DMS53 (cell line): ENCODE measurements around the gene PLEKHO1.
"Not testable (repeated sequence)": the region's sequence is repeated elsewhere in the genome, so short reads cannot be mapped to it uniquely, and the experiment has no call there.

ENCODE experiments used
- DNase-seq: peaks from one replicate; lab custom pipeline; 2025; lab: John Stamatoyannopoulos, UW

PLEKHO1 gene

GRCh38 chr1:150173141-150173585, 23.4 kb downstream of the PLEKHO1 start:
- DNase-seq, result no peak

DNA sequence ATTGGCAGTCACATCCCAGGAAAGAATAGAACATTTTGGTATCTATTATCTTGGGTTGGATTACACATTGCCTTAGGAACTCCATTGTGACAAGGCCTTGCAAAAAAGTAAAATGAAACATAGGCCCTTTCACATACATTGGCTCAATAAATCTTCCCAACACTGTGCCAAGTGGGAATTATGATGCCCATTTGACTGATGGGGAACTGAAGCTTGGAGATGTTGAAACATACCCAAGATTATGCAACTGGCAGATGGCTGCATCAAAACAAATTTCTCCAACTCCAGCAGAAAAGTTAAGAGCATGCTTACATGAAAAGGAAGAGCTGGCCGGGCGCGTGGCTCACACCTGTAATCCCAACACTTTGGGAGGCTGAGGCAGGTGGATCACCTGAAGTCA, 26.9 kb downstream of the PLEKHO1 start:
- no peak for DNase-seq

- DNase-seq, result no peak
Measured at GRCh38 chr1:150178548-150178947, 28.8 kb downstream of the PLEKHO1 start.

GRCh38 chr1:150179867-150180266, 30.2 kb downstream of the PLEKHO1 start:
- DNase-seq, result no peak

GRCh38 chr1:150180474-150180873, 30.8 kb downstream of the PLEKHO1 start:
- DNase-seq, result no peak

DNA sequence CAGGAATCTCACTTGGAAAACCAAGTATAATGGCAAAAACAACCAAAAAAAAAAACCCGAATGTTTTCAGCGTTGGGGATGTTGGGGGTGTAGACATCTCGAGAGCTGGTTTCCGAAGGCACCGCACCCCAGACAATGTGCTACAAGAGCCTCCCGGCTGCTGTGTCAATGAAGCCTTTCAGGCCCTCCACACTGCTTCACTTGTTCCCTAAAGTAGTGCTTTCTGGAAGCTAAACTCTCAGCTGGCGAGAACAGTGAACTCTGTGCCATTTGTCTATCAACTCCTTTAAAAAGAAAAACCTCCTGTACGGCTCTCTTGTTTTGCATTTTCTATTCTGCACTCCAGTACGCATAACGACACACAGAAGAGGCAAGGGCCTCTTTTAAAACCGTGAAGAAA, 32.5 kb downstream of the PLEKHO1 start:
- no peak for DNase-seq

GRCh38 chr1:150183061-150183460, 33.3 kb downstream of the PLEKHO1 start:
- no peak for DNase-seq

DNA sequence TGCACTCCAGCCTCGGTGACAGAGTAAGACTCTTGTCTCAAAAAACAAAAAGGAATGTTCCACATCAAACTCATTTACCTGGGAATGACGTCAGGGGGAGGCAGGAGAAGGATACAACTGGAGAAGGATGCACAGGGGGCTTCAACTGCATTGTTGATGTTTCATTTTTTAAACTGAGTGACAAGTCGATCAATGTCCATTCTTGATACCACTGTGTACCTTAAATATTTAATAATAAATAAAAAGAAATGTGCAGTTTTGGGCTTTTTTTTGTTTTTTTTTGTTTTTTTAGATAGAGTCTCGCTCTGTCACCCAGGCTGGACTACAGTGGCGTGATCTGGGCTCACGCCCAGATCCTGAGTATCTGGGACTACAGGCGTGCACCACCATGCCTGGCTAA, 35.8 kb downstream of the PLEKHO1 start:
- DNase-seq, result no peak

DNA sequence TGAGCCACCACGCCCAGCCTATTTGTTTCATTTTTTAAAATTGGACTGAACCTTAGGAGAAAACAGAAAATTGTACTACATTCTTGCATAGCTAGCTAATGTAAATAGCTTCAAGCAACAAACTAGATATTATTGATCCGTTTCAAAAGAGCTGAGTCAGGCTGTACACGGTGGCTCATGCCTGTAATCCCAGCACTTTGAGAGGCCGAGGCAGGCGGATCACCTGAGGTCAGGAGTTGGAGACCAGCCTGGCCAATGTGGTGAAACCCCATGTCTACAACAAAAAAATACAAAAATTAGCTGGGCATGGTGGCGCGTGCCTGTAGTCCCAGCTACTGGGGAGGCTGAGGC, 36.7 kb downstream of the PLEKHO1 start:
- DNase-seq, result not testable (repeated sequence)

DNA sequence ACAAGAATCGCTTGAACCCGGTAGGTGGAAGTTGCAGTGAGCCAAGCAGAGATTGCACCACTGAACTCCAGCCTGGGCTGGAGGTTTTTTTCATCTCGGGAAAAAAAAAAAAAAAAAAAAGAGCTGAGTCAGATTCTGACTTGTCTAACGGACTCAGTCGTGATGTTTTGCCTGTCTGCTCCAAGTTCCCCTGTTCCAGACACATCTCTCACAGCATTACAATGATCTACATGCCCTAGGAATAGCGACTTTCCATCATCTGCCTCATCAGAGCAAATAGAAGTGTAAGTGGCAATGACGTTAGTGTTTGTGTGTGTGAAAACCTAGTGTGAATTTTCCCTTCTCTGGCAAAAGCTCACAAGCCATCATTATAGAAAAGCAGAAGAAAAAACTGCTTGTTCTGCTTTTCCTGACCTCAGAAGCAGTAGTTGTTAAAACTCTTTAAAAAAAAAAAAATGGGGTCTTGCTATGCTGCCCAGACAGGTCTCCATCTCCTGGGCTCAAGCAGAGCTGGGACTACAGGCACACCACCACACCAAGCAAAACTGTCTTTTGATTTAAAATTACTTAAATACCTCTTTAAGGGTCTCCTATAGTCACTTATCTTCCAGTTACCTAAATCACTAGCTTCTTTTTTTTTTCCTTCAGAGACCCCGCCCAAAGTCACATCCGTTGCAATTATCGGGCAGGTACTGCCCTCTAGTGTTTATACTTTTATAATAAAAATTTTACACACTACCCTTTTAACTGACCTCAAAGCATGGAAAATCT, 37.3 kb downstream of the PLEKHO1 start:
- peak; percentile 79 for DNase-seq

DNA sequence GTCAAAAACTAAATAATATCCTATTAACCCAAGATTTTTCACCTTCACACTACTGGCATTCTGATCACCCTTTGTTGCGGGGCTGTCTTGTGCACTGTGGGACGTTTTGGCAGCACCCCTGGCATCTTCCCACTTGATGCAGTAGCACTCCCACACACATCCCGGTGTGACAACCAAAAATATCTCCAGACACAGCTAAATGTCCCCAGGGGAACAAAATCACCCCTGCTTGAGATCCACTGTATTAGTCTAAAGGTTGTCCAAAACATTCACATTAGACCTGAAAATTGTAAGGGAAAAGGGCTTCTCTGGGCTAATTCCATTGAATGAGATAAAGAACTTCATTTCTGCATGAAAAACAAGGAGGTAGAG, 37.8 kb downstream of the PLEKHO1 start:
- DNase-seq, result no peak

- DNase-seq, result no peak
Measured at GRCh38 chr1:150192012-150192411, 42.3 kb downstream of the PLEKHO1 start.

- DNase-seq, result no peak
Measured at GRCh38 chr1:150194381-150195031, 44.8 kb downstream of the PLEKHO1 start.

DNA sequence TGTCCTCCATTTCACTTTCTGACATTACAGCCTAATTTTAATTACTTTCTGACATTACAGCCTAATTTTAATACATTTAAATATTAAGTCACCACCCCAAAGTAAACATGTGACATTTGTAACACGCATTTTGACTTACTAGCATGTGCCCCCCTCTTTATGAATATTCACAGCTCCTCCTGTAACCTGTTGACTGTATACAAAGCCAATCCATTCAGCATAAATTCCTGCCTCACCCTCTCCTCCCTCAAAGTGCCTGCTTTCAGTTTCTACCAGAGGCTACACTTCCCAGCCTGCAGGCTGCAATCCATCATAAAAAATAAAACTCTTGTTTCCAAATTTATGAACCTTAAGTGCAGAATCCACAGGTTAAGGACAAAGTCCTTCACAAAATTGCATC, 46.7 kb downstream of the PLEKHO1 start:
- no peak for DNase-seq

GRCh38 chr1:150207281-150207971, 57.7 kb downstream of the PLEKHO1 start:
- peak; percentile 14 for DNase-seq

DNA sequence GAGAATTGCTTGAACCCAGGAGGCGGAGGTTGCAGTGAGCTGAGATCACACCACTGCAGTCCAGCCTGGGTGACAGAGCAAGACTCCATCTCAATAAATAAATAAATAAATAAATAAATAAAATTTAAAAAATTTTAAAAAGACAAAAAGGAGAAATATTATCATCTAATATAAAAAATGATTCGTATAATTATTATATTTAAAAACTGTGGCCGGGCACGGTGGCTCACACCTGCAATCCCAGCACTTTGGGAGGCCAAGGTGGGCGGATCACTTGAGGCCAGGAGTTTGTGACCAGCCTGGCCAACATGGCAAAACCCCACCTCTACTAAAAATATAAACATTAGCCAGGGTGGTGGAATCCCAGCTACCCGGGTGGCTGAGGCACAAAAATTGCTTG, 58.7 kb downstream of the PLEKHO1 start:
- not testable (repeated sequence) for DNase-seq
